Activated CD8-positive, alpha-beta memory T cell treated with anti-CD3 and anti-CD28 coated beads for 4 hours (primary cell): ENCODE data around the gene TECR.
"Not testable (repeated sequence)": the region's sequence is repeated elsewhere in the genome, so short reads cannot be mapped to it uniquely, and the experiment has no call there.

Experiments
- DNase-seq, 2 donors: peaks; one replicate each; pipeline ENCODE4 v3.0.0-alpha.2; 2020; ENCODE audit warnings: low read depth in 2 of 2

The TECR gene

DNA sequence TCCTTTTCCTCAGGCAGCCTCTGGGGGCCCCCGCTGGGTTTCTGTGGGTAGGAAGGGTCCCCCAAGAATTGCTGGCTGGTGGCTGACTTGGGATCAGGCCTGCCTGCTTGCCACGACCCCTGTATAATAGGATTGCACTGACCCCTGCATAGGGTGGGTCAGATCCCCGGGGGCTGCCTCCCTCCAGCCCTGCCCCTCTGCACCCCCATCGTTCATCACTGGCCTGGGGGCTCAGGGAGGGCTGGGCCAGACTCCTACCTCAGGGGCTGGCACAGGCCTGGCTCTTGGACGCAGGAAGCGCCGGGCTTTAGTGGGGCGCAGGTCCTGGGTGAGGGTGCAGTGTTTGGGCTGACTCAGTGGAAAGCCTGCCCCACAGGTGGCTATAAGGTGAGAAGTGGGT is 31.9 kb downstream of the TECR start:
- no peak for DNase-seq

DNA sequence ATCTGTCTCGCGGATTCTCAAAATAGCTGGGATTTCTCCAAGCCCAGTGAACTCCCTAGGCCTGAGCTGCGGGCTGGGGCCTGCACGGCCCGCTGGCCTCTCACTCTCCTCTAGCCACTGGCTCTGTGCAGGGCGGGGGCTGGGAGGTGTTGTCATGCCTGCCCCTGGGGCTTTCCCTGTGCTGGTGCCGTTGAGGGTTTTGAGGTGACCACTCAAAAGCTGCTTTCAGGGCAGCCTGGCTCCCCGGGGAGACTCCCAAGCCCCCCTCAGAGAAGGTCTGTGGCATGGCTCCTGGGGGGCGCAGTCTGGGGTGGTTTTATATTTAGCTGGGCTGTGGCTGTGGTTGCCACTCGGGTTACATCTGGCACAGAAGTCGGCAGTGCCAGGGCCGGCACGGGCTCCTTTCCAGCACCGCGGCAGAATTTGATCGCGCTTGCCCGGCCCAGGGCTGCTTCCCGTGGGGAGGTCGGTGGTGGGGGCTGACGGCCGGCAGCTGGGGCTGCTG is 32.5 kb downstream of the TECR start:
- DNase-seq: no peak

DNA sequence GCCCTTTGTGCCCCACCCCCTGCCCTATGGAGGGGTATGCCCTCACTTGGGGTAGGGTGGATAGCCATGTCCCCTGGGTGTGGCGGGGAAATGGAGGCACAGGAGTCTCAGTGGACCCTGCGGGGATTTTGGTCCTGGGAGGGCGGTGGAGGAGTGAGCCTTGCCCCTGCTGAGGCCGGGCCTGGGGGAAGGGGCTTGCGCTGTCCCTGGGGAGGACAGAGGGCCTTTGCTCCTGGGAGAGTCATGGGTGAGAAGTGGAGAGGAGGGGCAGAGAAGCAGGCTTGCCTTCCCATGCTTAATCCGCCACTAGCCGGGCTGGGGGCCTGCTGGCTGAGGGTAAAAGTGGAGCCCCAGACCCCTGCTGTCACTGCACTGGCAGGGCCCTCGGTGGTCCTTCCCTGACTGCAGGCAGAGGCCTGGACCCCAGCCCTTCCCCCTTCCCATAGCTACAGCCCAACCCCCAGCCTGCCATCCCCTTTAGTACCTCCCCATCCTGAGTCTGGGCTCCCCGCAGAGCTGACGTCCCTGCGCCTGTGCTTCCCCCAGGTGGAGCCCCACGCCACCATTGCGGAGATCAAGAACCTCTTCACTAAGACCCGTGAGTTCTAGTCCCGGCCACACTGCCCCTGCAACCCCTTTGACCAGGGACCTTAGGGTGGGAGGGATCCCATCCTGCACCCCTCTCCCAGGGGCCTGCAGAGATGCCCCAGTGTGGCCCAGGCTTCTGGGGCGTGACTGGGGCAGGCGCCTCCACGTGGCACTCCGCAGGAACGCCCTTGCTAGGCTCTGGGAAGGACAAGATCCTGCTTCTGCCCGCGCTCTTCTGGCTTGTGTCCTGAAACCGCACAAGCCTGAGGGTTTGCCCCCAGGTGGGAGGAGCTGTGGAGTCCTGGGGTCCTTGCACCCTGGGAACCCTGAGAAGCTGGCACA is 33.5 kb downstream of the TECR start:
- no peak for DNase-seq

DNA sequence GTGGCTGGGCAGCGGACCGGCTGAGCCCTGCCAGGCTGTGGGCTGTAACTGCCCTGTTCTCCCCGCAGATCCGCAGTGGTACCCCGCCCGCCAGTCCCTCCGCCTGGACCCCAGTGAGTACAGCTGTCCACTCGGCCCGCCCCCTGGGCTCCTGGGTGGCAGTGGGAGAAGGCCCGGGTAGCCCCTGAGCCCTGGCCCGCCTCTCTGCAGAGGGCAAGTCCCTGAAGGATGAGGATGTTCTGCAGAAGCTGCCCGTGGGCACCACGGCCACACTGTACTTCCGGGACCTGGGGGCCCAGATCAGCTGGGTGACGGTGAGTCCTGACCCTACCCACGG is 34.2 kb downstream of the TECR start:
- DNase-seq: no peak

DNA sequence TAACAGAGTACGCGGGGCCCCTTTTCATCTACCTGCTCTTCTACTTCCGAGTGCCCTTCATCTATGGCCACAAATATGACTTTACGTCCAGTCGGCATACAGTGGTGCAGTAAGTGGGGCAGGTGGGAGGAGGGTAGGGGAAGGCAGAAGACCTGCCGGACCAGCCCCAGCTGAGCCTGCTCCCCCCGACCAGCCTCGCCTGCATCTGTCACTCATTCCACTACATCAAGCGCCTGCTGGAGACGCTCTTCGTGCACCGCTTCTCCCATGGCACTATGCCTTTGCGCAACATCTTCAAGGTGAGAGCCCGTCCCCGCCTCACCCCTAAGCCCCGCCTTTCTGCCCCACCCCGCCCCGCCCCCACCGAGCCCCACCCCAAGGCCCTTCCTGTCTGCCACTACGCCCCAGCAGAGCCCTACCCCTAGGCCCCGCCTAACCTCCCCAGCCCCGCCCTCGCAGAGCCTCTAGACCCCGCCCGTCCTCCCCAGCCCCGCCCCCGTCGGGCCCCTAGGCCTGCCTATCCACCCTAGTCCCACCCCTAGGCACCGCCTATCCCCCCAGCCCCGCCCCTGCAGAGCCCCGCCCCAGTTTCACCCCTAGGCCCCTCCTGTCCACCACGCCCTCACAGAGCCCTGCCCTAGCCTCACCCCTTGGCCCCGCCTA is 34.7 kb downstream of the TECR start:
- no peak for DNase-seq

DNA sequence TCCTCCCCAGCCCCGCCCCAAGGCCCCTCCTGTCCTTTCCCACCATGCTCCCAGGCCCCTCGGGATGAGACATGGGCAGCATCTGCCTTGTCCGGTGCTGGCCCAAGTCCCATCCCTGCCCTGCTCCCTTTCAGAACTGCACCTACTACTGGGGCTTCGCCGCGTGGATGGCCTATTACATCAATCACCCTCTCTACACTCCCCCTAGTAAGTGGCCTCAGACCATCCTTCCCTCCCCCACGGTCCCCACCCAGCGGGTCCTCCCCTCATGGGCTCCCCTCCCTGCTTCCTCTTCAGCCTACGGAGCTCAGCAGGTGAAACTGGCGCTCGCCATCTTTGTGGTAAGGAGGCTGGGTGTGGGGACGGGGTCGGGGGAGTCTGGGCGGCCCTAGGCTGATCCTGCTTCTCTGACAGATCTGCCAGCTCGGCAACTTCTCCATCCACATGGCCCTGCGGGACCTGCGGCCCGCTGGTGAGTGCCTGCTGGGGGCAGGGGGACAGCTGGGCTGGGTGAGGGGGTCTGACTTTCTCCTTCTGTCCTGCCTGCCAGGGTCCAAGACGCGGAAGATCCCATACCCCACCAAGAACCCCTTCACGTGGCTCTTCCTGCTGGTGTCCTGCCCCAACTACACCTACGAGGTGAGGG is 35.4 kb downstream of the TECR start:
- not testable (repeated sequence) for DNase-seq

DNA sequence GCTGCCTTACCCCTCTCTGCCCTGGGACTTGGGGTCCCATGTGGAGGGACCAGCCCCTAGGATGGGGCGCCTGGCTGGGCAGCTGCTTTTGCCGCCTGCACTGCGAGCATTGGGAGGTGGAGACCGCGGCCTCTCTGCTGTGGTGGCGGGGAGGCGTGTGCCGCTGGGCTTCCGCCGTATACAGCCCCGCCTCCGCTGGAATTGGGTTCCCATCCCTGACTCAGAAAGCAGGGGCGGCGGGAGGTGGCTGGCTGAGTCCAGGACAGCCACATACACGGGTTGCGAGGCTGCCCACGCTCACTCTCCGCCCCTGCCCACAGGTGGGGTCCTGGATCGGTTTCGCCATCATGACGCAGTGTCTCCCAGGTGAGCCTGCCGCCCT is 35.9 kb downstream of the TECR start:
- DNase-seq: no peak

DNA sequence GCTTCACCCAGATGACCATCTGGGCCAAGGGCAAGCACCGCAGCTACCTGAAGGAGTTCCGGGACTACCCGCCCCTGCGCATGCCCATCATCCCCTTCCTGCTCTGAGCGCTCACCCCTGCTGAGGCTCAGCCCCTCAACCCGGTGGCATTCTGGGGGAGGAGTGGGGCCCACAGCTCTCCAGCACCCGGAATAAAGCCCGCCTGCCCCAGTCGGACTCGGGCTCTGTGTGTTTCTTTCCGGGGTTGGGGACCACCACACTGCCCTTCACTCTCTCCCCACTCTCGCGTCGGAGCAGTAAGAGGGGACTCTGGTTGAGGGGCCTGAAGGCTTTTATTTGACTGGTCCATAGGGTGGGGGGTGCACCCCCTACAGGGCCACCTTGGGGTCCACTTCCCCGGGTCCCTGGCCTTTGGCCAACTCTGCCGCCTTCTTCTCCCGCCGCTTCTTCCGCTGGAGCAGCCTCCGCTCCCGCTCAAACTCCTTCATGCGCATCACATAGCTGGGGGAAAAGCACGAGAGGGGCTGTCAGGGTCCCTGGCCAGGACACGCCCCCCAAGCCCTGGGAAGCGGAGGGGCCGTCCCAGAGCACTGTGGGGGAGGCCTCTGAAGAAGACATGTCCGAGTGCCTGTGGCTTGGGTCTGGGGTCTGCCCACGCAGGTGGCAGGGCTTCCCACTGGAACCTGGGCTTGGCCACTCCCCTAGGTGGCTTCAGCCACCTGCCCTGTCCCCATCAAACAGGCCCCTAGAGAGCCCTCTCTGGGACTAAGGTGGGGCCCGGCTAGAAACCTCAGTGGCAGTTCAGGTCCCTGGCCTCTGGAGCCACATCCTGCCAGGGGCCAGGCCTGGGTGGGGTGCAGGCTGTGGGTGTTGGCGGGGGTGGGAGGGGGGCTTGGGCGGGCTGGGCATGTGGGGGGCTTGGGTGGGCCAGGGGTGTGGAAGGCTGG is 36.6 kb downstream of the TECR start:
- DNase-seq: no peak

DNA sequence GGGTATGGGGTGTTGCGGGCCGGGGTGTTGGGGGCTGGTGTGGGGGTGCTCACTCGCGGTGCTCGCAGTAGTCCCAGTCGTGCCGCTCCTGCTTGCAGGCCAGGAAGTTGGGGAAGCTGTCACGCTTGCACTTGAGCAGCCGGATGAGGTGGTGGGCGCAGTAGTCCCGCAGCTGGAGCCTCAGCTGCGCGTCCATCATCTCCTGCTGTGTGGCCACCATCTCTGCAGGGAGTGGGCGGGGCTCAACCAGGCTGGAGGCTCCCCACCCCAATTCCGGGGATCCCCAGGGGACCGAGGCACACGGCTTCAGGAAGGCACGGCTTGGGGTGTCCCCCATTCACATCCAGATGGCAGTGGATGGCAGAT is 37.3 kb downstream of the TECR start:
- DNase-seq: no peak

DNA sequence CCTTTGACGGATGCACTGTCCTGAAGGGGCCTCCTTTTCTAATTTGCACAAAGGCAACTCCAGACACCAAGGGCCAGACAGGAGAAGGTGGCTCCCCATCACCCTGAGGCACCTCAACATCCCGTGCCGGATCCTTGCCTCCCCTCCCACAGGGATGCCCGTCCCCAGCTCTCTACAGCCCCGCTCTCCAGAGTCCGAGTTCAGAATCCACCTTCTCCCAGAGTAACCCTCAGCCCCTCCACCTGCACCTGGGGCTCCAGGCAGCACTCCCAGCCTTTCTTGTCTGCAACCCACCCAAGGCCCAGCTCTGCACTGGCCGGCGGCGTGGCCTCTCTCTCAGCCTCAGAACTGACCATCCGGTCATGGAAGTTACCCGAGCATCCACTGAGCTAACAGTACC is 37.7 kb downstream of the TECR start:
- no peak for DNase-seq

DNA sequence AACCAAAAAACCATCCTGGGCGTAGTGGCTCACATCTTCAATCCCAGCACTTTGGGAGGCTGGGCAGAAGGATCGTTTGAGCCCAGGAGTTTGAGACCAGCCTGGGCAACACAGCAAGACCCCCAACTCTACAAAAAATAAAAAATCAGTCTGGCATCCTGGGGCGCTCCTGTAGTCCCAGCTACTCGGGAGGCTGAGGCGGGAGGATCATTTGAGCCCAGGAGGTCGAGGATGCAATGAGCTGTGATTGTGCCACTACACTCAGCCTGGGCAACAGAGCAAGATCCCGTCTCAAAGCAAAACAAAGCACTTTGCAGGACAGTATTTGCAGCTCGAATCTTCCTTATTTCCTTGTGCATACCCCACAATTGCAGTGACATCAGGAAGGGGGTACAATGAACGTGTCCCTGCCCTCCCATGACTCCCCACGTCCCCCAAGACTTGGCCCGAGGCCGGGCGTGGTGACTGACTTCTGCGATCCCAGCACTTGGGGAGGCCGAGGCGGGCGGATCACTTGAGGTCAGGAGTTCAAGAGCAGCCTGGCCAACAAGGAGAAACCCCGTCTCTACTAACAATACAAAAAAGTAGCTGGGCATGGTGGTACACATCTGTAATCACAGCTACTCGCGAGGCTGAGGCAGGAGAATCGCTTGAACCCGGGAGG is 41.6 kb downstream of the TECR start:
- DNase-seq: no peak

DNA sequence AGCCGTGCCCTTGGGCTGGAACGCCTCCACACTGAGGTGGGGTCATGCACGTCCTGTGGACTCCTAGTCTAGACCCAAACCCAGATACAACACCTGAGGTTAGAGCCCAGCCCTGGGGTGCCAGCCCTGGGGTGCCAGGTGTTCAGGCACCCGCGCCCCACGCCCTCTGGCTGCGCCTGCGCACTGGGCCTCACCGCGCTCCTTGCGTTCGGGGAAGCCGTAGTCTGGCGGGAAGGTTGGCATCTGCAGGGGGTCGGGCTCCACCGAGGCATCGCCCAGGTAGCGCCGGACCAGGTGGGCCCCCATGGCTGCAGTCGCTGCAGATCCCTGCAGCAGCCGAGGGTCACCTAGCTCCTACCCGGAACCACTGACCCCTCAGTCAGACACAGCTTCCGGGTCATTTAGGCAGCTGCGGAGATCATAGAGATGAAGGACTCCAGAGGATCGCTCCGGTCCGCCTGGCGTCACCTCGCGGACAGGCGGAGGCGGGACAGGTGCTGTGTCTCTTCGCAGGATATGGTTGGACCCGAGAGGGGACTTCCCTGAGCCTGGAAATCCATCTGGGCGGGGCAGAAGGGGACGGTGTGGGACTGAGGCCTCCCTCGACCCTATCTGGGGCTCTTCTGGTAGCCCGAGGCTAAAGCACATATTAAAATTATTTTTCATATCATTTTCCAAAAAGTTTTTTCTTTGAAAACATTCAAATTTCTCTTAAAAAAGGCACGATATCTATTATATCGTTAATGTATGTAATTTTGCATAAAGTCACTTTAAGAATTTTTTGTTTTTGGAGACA is 42.5 kb downstream of the TECR start, which contains the start of gene NDUFB7:
NDUFB7 (minus strand) TSS at position 372 of the 796 bp plus-strand sequence; CDS start at position 306, 66 bp downstream.
- DNase-seq: peak; percentile 71 to 84

DNA sequence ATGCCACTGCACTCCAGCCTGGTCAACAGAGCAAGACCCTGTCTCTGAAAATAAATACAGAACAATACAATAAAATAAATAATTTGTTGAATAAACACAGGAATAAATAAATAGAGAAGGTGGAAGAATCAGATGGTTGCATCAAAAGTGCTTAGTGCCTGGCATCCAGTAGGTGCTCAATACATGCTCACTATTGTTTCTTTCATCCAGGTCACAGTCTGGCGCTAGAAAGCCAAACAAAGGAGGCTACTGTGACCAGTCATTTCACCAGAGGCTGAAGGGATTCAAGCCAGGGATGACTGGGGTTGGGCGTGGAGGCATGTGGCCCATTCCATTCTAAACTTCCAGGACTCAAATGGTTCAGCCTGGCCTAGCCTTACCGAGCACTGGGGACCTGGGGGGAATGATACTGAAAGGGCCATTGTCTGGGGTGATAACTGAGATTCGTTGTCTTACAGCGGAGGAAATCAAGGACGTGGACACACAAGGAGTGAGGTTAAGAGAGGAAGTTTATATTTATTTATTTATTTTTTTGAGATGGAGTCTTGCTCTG is 46.1 kb downstream of the TECR start:
- DNase-seq: no peak

DNA sequence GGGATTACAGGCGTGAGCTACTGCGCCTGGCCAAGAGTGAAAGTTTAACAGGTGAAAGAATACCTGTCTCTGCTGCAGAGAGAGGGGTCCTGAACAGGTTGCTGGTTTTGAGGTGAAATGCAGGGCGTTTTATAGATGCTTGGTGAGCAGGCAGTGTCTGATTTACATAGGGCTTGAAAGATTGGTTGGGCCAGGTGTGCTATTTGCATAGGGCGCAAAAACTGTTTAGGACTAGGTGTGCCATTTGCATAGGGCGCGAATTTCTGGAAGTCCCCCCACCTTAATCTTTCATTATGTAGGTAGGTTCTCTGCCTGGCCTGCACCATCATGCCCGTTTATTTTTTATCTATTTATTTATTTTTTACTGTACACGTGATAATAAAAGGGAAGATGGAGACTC is 47.0 kb downstream of the TECR start:
- DNase-seq: no peak

DNA sequence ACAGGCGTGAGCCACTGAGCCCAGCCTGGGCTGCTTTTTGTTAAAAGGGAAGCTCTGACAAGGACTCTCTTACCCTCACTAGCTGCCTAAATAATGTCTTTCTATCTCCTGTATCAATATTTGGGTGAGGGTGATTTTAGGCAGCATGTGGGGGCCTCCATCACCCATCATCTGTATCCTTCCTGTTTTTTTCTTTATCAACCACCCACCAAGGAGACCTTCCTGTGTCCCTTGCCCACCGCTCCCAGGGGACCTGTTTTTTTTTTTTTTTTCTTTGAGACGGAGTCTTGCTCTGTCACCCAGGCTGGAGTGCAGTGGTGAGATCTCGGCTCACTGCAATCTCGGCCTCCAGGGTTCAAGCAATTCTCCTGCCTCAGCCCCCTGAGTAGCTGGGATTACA is 47.9 kb downstream of the TECR start:
- no peak for DNase-seq

DNA sequence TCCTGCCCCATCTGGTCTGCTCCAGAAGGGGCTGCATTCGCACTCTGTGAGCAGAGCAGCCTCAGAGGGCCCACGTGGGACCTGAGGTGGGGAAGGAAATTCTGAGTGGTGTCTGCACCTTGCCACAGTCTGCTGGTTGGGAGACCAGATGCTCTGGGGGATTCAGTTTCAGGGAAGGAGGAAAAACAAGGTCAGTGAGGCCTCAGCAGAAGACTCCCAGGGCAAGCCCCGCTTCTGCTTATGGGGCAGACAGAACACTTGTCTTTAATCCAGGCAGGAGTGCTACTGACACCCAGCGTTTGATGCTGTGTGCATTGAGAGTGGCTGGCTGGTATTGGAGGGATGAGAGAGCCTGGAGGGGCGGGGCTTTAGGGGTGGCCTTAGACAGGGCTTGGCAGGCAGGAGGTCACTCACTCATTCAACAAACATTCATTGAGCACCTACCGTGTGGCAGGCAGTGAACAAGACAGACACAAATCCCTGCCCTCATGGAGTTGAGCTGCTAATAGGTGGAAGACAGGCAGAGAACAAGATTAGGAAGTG is 48.6 kb downstream of the TECR start:
- DNase-seq: no peak

DNA sequence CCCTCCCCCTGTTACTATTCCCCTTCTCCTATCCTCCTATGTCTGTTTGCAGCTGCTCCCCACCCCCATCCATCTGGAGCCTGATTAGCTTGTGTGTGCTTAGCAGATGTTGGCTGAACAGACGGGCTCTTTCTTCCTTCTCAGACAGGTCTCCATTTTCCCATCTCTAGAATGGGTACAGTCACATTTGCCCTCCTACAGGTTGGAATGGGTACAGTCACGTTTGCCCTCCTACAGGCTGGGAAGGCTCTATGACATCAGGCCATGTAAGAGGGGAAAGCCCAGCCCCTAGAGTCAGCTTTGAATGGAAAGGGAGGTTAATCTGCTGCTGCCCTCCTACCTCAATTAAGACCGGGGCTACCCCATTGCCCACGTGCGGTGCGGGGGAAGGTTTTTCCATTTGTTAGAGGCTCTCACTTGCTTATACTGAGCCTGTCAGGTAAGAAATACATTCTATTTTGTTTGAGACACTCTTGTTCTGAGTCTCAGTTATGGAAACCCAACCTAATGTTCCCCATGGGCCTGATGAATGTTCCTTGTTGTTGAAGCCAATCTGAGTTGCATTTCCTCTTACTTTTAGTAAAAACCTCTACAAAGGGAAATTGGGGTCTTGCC is 51.3 kb downstream of the TECR start:
- no peak for DNase-seq

DNA sequence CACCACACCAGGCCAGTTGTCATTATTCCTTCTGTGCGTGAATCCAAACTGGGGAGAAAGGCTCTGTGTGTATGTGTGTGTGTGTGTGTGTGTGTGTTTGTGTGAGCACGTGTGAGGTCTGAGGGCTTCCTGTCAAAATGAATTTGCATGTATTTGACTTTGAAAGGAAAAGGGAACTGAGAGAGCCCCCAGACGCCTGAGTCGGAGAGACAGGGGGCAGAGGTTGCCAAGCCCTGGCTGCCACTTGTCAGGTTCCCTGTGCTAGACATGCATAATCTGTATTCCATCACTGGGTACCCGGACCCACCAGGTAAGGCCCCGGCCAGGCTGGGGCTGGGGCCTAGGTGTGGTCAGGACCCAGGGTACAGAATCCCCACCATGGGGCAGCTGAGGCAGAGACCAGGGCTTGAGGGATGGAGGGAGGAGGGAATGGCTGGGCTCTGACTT is 53.5 kb downstream of the TECR start, which contains the start of gene CLEC17A:
CLEC17A (plus strand) TSS at position 191 of the 447 bp plus-strand sequence; CDS start at position 268, 77 bp downstream.
- no peak for DNase-seq

DNA sequence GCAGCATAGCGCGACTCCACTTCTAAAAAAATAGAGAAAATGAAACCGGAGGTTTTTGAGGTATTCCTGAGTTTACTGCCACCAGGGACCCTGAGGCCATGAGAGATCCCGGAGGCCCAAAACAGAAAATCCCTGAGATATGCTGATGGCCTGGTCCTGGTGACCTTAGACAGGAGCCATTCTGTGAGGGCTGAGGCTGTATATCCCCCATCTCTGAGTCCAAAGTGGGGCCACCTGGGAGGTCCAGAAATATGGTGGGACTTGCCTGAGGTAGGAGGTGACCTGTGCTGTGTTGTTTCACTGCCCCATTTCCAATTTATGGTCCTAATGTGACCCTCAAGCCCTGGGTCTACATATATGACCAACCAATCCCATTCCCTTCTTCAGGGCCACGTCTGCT is 55.0 kb downstream of the TECR start:
- DNase-seq: not testable (repeated sequence)
